B cell (primary cell): Measurements from ENCODE around the gene ARG1.

Experiments used
- CTCF ChIP-seq: fragments of 200-600 bp; IDR thresholded peaks from one replicate; pipeline ENCODE4 v1.8.0; 2022; ENCODE audit warnings: antibody characterized with exemption, mild to moderate bottlenecking
- EZH2 ChIP-seq: IDR thresholded peaks from 2 replicates; pipeline ENCODE4 v1.6.1; 2012; ENCODE audit warnings: borderline replicate concordance, low read depth, mild to moderate bottlenecking, moderate library complexity, low read length; ENCODE audit not compliant: insufficient read depth, poor library complexity, severe bottlenecking

GRCh38 chr6:131552572-131552971, 20.5 kb upstream of the ARG1 start:
- TF ChIP-seq CTCF (no peak), EZH2 (no peak)
